H1 (cell line): ENCODE measurements around the gene LLPH. TPM values are rescaled to one million over a fixed set of nuclear protein-coding genes. Genes with fewer than 3 reads are reported as not detected.

ENCODE experiments used
- CTCF ChIA-PET: fragments of 300-600 bp; sonication (Branson Sonifier 250); formaldehyde crosslinking; loops from one replicate; lab custom pipeline; 2021; ENCODE audit not compliant: partially characterized antibody; lab: Charles Lee
- POLR2A ChIA-PET: fragments of 300-600 bp; sonication (Branson Sonifier 250); formaldehyde crosslinking; loops from one replicate; lab custom pipeline; 2021; ENCODE audit warnings: inconsistent platforms; ENCODE audit not compliant: partially characterized antibody; lab: Charles Lee
- DNase-seq, 2 experiments: peaks; one replicate each; pipeline versions ENCODE4 v3.0.0 to v3.0.0-alpha.2; 2010 to 2022; ENCODE audit warnings: low spot score in 2 of 2, low read depth in 1 of 2, mixed read lengths in 1 of 2
- FAIRE-seq: peaks from 2 replicates; lab custom pipeline; 2011; peaks lifted over from hg19 to GRCh38; lab: Jason Lieb, UNC
- H2AFZ ChIP-seq: 2 replicates; pipeline ENCODE4 v1.8.1; 2012; ENCODE audit warnings: low read length, inconsistent platforms
- H2AK5ac ChIP-seq: 2 replicates; pipeline ENCODE4 v1.6.1; 2013; ENCODE audit warnings: low read depth, low read length
- H2BK120ac ChIP-seq: replicated peaks from 2 replicates; pipeline ENCODE3; 2013; ENCODE audit warnings: low read depth, low read length, inconsistent platforms
- H2BK12ac ChIP-seq: 2 replicates; pipeline ENCODE4 v1.6.1; 2013; ENCODE audit warnings: low read depth, low read length
- H2BK15ac ChIP-seq: 2 replicates; pipeline ENCODE4 v1.6.1; 2013; ENCODE audit warnings: low read length
- H2BK20ac ChIP-seq: 2 replicates; pipeline ENCODE4 v1.6.1; 2013; ENCODE audit warnings: low read length
- H2BK5ac ChIP-seq: 2 replicates; pipeline ENCODE4 v1.6.1; 2013; ENCODE audit warnings: low read depth, low read length
- H3K14ac ChIP-seq: 2 replicates; pipeline ENCODE4 v1.6.1; 2013; ENCODE audit warnings: inconsistent platforms; ENCODE audit not compliant: insufficient read length
- H3K18ac ChIP-seq: 2 replicates; pipeline ENCODE4 v1.6.1; 2013; ENCODE audit warnings: low read length; ENCODE audit errors: extremely low read depth
- H3K23ac ChIP-seq: 2 replicates; pipeline ENCODE4 v1.6.1; 2013; ENCODE audit warnings: inconsistent platforms; ENCODE audit not compliant: insufficient read length
- H3K23me2 ChIP-seq: 2 replicates; pipeline ENCODE4 v1.6.1; 2013; ENCODE audit warnings: low read depth, low read length
- H3K27ac ChIP-seq: 2 replicates; pipeline ENCODE4 v1.6.1; 2011; ENCODE audit warnings: low read depth, low read length, inconsistent platforms
- H3K27me3 ChIP-seq, 4 experiments: replicated peaks in 1 of 4; 1 replicate in 1 of 4; 2 replicates in 3 of 4; pipeline versions ENCODE4 v1.6.1 to v1.8.1; 2011 to 2013; ENCODE audit warnings: low read length in 3 of 4, mild to moderate bottlenecking in 3 of 4, inconsistent platforms in 2 of 4, mixed read lengths in 2 of 4, moderate library complexity in 1 of 4; ENCODE audit not compliant: control insufficient read depth in 3 of 4, insufficient read depth in 3 of 4; ENCODE audit errors: extremely low read depth in 1 of 4
- H3K36me3 ChIP-seq, 4 experiments: 2 replicates each; pipeline versions ENCODE4 v1.6.1 to v1.8.1; 2011 to 2013; ENCODE audit warnings: mild to moderate bottlenecking in 4 of 4, low read length in 3 of 4, moderate library complexity in 2 of 4, control low read depth in 1 of 4, inconsistent platforms in 1 of 4; ENCODE audit not compliant: insufficient read depth in 4 of 4, control insufficient read depth in 2 of 4
- H3K4ac ChIP-seq: replicated peaks from 2 replicates; pipeline ENCODE3; 2013; ENCODE audit warnings: low read length, low read depth, mixed read lengths, inconsistent platforms; ENCODE audit not compliant: insufficient read length
- H3K4me1 ChIP-seq, 4 experiments: replicated peaks in 1 of 4; 1 replicate in 1 of 4; 2 replicates in 3 of 4; pipeline versions ENCODE4 v1.6.1 to v1.8.1; 2011 to 2013; ENCODE audit warnings: low read length in 3 of 4, inconsistent platforms in 2 of 4, mixed read lengths in 1 of 4; ENCODE audit not compliant: insufficient read depth in 4 of 4, control insufficient read depth in 3 of 4
- H3K4me2 ChIP-seq, 2 experiments: 2 replicates each; pipeline versions ENCODE4 v1.6.1 to v1.8.1; 2011 to 2013; ENCODE audit warnings: low read depth in 2 of 2, low read length in 2 of 2, control low read depth in 1 of 2, inconsistent platforms in 1 of 2, mild to moderate bottlenecking in 1 of 2; ENCODE audit not compliant: insufficient read depth in 1 of 2
- H3K4me3 ChIP-seq, 4 experiments: fragments of 200-600, 300-600 bp in 1 of 4; sonication (generic), shearing (Covaris generic), sonication (Bioruptor Twin) in 1 of 4; 2 replicates each; pipeline versions ENCODE4 v1.5.1 to v1.8.1; 2011 to 2016; ENCODE audit warnings: low read length in 4 of 4, low read depth in 3 of 4, control low read depth in 2 of 4, inconsistent platforms in 2 of 4, mild to moderate bottlenecking in 2 of 4, mixed read lengths in 1 of 4, moderate library complexity in 1 of 4; ENCODE audit not compliant: insufficient read depth in 2 of 4; ENCODE audit errors: extremely low read depth in 1 of 4
- H3K56ac ChIP-seq: replicated peaks from 2 replicates; pipeline ENCODE3; 2013; ENCODE audit warnings: low read depth, mild to moderate bottlenecking, mixed read lengths, low read length, inconsistent platforms; ENCODE audit not compliant: insufficient read length
- H3K79me1 ChIP-seq: 2 replicates; pipeline ENCODE4 v1.6.1; 2013; ENCODE audit warnings: low read depth, low read length, control low read depth
- H3K79me2 ChIP-seq, 2 experiments: 2 replicates each; pipeline versions ENCODE4 v1.6.1 to v1.8.1; 2012 to 2013; ENCODE audit warnings: low read length in 2 of 2, mild to moderate bottlenecking in 2 of 2, inconsistent platforms in 1 of 2; ENCODE audit not compliant: insufficient read depth in 2 of 2, control insufficient read depth in 1 of 2
- H3K9ac ChIP-seq, 4 experiments: replicated peaks in 1 of 4; 1 replicate in 1 of 4; 2 replicates in 3 of 4; pipeline versions ENCODE4 v1.6.1 to v1.8.1; 2011 to 2013; ENCODE audit warnings: low read depth in 3 of 4, low read length in 3 of 4, control low read depth in 2 of 4, mild to moderate bottlenecking in 2 of 4, moderate library complexity in 2 of 4, inconsistent platforms in 1 of 4; ENCODE audit errors: extremely low read depth in 1 of 4
- H3K9me3 ChIP-seq, 2 experiments: 2 replicates each; pipeline versions ENCODE4 v1.6.1 to v1.8.1; 2012 to 2013; ENCODE audit warnings: mild to moderate bottlenecking in 2 of 2, moderate library complexity in 2 of 2, control low read depth in 1 of 2, inconsistent platforms in 1 of 2, low read depth in 1 of 2, low read length in 1 of 2, mixed read lengths in 1 of 2; ENCODE audit not compliant: insufficient read depth in 2 of 2
- H4K20me1 ChIP-seq, 2 experiments: replicated peaks in 1 of 2; 2 replicates each; pipeline versions ENCODE3 to v1.8.1; 2011 to 2013; ENCODE audit warnings: inconsistent platforms in 2 of 2, low read length in 2 of 2, mild to moderate bottlenecking in 1 of 2; ENCODE audit not compliant: insufficient read depth in 2 of 2, control insufficient read depth in 1 of 2
- H4K5ac ChIP-seq: 2 replicates; pipeline ENCODE4 v1.6.1; 2013; ENCODE audit warnings: low read length, low read depth, mixed read lengths, inconsistent platforms; ENCODE audit not compliant: insufficient read length
- H4K8ac ChIP-seq: 2 replicates; pipeline ENCODE4 v1.8.0; 2013; ENCODE audit warnings: mild to moderate bottlenecking, moderate library complexity, low read length, inconsistent platforms; ENCODE audit not compliant: insufficient read depth; ENCODE audit errors: extremely low read depth
- H4K91ac ChIP-seq: replicated peaks from 2 replicates; pipeline ENCODE3; 2013; ENCODE audit warnings: low read length, mixed read lengths, inconsistent platforms; ENCODE audit not compliant: insufficient read length
- CHD1 ChIP-seq: IDR thresholded peaks from 2 replicates; pipeline ENCODE4 v1.6.1; 2012; ENCODE audit warnings: low read depth, low read length, improper control_type of control experiment
- HDAC2 ChIP-seq, 2 experiments: fragments of 300-600 bp in 1 of 2; sonication (generic) in 1 of 2; IDR thresholded peaks; 2 replicates each; pipeline ENCODE4 v1.6.1; 2011 to 2012; ENCODE audit warnings: low read depth in 2 of 2, low read length in 2 of 2, mild to moderate bottlenecking in 2 of 2, moderate library complexity in 2 of 2, borderline replicate concordance in 1 of 2, inconsistent platforms in 1 of 2
- JUN ChIP-seq: IDR thresholded peaks from 2 replicates; pipeline ENCODE4 v1.6.1; 2011; ENCODE audit warnings: low read depth, mild to moderate bottlenecking, improper control_type of control experiment, low read length
- KDM1A ChIP-seq: fragments of 200-600, 300-600 bp; sonication (generic); IDR thresholded peaks from 2 replicates; pipeline ENCODE4 v1.7.1; 2016; ENCODE audit warnings: mild to moderate bottlenecking, low read length, borderline replicate concordance
- WGBS, 2 experiments: shearing (Covaris generic) in 1 of 2; methylation state at CpG; one replicate each; pipeline versions ENCODE4 v1.1.6 to v1.1.7; 2013 to 2015; ENCODE audit warnings: low lambda C conversion rate in 2 of 2, mixed read lengths in 2 of 2, inconsistent platforms in 1 of 2, low coverage in 1 of 2, missing lambda C conversion rate in 1 of 2; ENCODE audit not compliant: insufficient replicate concordance in 2 of 2, insufficient coverage in 1 of 2, insufficient read length in 1 of 2; ENCODE audit errors: extremely low coverage in 1 of 2, missing lambda C conversion rate in 1 of 2; 5-methylcytosine and 5-hydroxymethylcytosine counted together
- polyA plus RNA-seq, 7 experiments: library from polyadenylated mRNA; depleted of rRNA in 3 of 7; stranded (reverse) in 5 of 7; unstranded in 2 of 7; fragments of >200 nt in 5 of 7; fragments of 200-250 nt in 2 of 7; gene quantifications; 1 replicate in 5 of 7; 2 replicates in 1 of 7; 4 replicates in 1 of 7; pipeline versions ENCODE4 v1.2.1 to v1.2.3, GENCODE V29; 2011 to 2013; ENCODE audit warnings: missing spikeins in 2 of 7, mixed read lengths in 2 of 7
- total RNA-seq: library from RNA; stranded (reverse); fragmentation: NEBNext Ultra II Directional; extraction: Animal tissue kit (Norgen Biotek cat#: 25700); gene quantifications from 2 replicates; pipeline ENCODE4 v1.2.1, GENCODE V29; 2021
- TF ChIP-seq, protein P1 (sequence below): IDR thresholded peaks from 2 replicates; pipeline ENCODE4 v1.6.1; 2012; ENCODE audit warnings: low read length, inconsistent platforms

The LLPH gene
- total and polyA plus RNA-seq, 2 of the 8 experiments (the other 6 are each of a cell fraction or from before 2014, with no cell fraction given), result 2.3 to 31.3 TPM

DNA sequence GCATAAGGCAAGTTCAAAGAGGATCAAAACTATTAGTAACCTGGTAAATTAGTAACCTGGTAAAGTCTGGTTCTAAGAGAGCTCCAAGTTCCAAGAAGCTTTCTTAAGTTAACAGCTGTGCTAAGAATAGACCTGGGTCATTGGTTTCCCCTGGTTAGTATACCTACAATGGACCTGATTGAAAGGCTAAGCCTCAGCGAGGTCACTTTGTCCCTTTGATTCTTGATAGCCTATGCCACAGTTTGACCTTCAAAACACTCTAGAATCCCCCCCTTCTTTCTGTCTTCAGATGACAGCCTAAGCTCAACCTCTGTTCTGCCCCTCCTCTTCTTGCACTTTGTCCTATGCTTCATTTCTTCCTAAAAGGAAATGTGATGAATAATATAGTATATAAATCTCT is 53.0 kb downstream of the LLPH start:
- Histone ChIP-seq H4K8ac (no peak overlapping the region), H2BK15ac (no peak overlapping the region), H3K36me3 (no peaks in the 10 kb centered on the region)
- TF ChIP-seq HDAC2 (IDR thresholded peaks at IDR 0.05; ENCODE audit: borderline replicate concordance in 1 of 2, low read depth in 2 of 2, low read length in 2 of 2) (no peak), KDM1A (no peak), CHD1 (no peak), JUN (no peak)
- TF ChIP-seq, protein P1, sequence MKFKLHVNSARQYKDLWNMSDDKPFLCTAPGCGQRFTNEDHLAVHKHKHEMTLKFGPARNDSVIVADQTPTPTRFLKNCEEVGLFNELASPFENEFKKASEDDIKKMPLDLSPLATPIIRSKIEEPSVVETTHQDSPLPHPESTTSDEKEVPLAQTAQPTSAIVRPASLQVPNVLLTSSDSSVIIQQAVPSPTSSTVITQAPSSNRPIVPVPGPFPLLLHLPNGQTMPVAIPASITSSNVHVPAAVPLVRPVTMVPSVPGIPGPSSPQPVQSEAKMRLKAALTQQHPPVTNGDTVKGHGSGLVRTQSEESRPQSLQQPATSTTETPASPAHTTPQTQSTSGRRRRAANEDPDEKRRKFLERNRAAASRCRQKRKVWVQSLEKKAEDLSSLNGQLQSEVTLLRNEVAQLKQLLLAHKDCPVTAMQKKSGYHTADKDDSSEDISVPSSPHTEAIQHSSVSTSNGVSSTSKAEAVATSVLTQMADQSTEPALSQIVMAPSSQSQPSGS, result no peak
- TF ChIP-seq, all 59 proteins: peak for 0
- Histone ChIP-seq H3K14ac (no peak overlapping the region), H3K23me2 (no peaks in the 10 kb centered on the region), H3K9ac (no peak overlapping the region), H3K4me1 (no peaks in the 10 kb centered on the region), H4K91ac (no peak overlapping the region), H3K4ac (no peak overlapping the region), H3K27me3 (no peaks in the 10 kb centered on the region), H2BK20ac (no peak overlapping the region), H2AFZ (no peak overlapping the region), H2BK120ac (no peak overlapping the region), H3K4me2 (no peak overlapping the region), H4K5ac (no peak overlapping the region), H3K9me3 (no peaks in the 10 kb centered on the region), H3K27ac (no peak overlapping the region), H4K20me1 (no peaks in the 10 kb centered on the region), H2AK5ac (no peak overlapping the region), H3K23ac (no peak overlapping the region), H3K4me3 (no peak overlapping the region), H2BK12ac (no peak overlapping the region), H3K56ac (no peak overlapping the region), H3K79me1 (no peaks in the 10 kb centered on the region), H3K18ac (no peak overlapping the region), H2BK5ac (no peak overlapping the region), H3K79me2 (no peaks in the 10 kb centered on the region)
- WGBS, 2 experiments, result 91% methylated on average over 1 of the region's 1 CpG; no CpG with 5 or more reads in 1 of the 2 experiments
- DNase-seq (no peak), FAIRE-seq (no peak)
- POLR2A ChIA-PET, result no interaction called here
- CTCF ChIA-PET, result interaction anchor here (0.6 to 2.1 kb wide), 4 partner anchors 8 to 1533 kb away, joined by 3 to 7 read pairs (median 3); no protein-coding TSS in a partner anchor
